ENCODE measurements around the gene FAM174B. TPM values are rescaled to one million over a fixed set of nuclear protein-coding genes. Genes with fewer than 3 reads are reported as not detected.

The FAM174B gene
- total and polyA plus RNA-seq, 2 experiments from 2014 or later, result 17.8 to 34.9 TPM

- no peak for TF ChIP-seq EZH2 (IDR thresholded peaks at IDR 0.05; ENCODE audit: borderline replicate concordance)
- no peak for TF ChIP-seq EZH2phosphoT487 (IDR thresholded peaks at IDR 0.05; ENCODE audit: low read depth, severe bottlenecking, unreplicated experiment)
- TF ChIP-seq, protein P1, sequence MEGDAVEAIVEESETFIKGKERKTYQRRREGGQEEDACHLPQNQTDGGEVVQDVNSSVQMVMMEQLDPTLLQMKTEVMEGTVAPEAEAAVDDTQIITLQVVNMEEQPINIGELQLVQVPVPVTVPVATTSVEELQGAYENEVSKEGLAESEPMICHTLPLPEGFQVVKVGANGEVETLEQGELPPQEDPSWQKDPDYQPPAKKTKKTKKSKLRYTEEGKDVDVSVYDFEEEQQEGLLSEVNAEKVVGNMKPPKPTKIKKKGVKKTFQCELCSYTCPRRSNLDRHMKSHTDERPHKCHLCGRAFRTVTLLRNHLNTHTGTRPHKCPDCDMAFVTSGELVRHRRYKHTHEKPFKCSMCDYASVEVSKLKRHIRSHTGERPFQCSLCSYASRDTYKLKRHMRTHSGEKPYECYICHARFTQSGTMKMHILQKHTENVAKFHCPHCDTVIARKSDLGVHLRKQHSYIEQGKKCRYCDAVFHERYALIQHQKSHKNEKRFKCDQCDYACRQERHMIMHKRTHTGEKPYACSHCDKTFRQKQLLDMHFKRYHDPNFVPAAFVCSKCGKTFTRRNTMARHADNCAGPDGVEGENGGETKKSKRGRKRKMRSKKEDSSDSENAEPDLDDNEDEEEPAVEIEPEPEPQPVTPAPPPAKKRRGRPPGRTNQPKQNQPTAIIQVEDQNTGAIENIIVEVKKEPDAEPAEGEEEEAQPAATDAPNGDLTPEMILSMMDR (IDR thresholded peaks at IDR 0.05; ENCODE audit: poor library complexity), result no peak
- Histone ChIP-seq H2AFZ (no peak overlapping the region), H3K36me3 (replicated peaks; ENCODE audit: insufficient read depth, low read depth) (no peaks in the 10 kb centered on the region), H3K9me3 (ENCODE audit: low read depth) (no peaks in the 10 kb centered on the region), H3K27me3 (no peaks in the 10 kb centered on the region), H3K79me2 (no peaks in the 10 kb centered on the region), H4K20me1 (ENCODE audit: insufficient read depth, poor library complexity, severe bottlenecking) (no peaks in the 10 kb centered on the region), H3K27ac (no peak overlapping the region), H3K4me2 (no peak overlapping the region), H3K4me3 (no peak overlapping the region), H3K4me1 (ENCODE audit: insufficient read depth) (no peaks in the 10 kb centered on the region), H3K9me2 (replicated peaks; ENCODE audit: insufficient read depth) (no peaks in the 10 kb centered on the region)
- 93% methylated on average over 6 of the region's 6 CpGs for WGBS (ENCODE audit: low lambda C conversion rate, missing lambda C conversion rate)
- DNase-seq (ENCODE audit: low spot score), result no peak
Observed at GRCh38 chr15:92597548-92597947, 58.0 kb downstream of the FAM174B start.

DNA sequence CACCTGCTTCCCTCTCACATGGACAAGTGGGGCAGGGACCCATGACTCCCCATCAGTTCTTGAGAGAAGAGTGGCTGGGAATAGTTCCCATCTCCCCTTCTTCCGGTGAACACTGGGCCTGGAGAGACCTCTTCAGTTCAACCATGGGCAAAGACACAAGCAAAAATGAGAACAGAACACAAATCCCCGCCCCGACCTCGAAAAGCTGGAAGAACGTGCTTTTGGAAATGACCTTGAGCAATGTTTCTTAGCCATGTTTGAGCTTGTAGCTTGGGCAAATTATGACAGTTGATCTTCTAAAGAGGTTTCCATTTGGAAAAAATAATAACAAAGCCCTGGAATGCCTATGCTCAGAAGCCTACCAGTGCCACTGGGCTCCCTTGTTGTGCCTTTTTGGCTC is 59.0 kb downstream of the FAM174B start:
- H3K4me3 ChIP-seq, result no peak overlapping the region
- no peaks in the 10 kb centered on the region for H4K20me1 ChIP-seq (ENCODE audit: insufficient read depth, poor library complexity, severe bottlenecking)
- H3K27ac ChIP-seq, result no peak overlapping the region
- DNase-seq (ENCODE audit: low spot score), result no peak
- no peaks in the 10 kb centered on the region for H3K4me1 ChIP-seq (ENCODE audit: insufficient read depth)
- H3K9me2 ChIP-seq (replicated peaks; ENCODE audit: insufficient read depth), result no peaks in the 10 kb centered on the region
- no peaks in the 10 kb centered on the region for H3K79me2 ChIP-seq
- TF ChIP-seq, protein P1 (IDR thresholded peaks at IDR 0.05; ENCODE audit: poor library complexity), result no peak
- TF ChIP-seq EZH2 (IDR thresholded peaks at IDR 0.05; ENCODE audit: borderline replicate concordance) (no peak), EZH2phosphoT487 (IDR thresholded peaks at IDR 0.05; ENCODE audit: low read depth, severe bottlenecking, unreplicated experiment) (no peak)
- no peak overlapping the region for H3K4me2 ChIP-seq
- no peaks in the 10 kb centered on the region for H3K36me3 ChIP-seq (replicated peaks; ENCODE audit: insufficient read depth, low read depth)
- H3K27me3 ChIP-seq, result no peaks in the 10 kb centered on the region
- H2AFZ ChIP-seq, result no peak overlapping the region
- H3K9me3 ChIP-seq (ENCODE audit: low read depth), result no peaks in the 10 kb centered on the region
- WGBS (ENCODE audit: low lambda C conversion rate, missing lambda C conversion rate), result 91% methylated on average over 5 of the region's 5 CpGs

- H4K20me1 ChIP-seq (ENCODE audit: insufficient read depth, poor library complexity, severe bottlenecking), result no peaks in the 10 kb centered on the region
- H3K4me2 ChIP-seq, result no peak overlapping the region
- 92% methylated on average over 19 of the region's 19 CpGs for WGBS (ENCODE audit: low lambda C conversion rate, missing lambda C conversion rate)
- no peaks in the 10 kb centered on the region for H3K79me2 ChIP-seq
- H3K27me3 ChIP-seq, result no peaks in the 10 kb centered on the region
- TF ChIP-seq EZH2phosphoT487 (IDR thresholded peaks at IDR 0.05; ENCODE audit: low read depth, severe bottlenecking, unreplicated experiment), result no peak
- TF ChIP-seq, protein P1 (IDR thresholded peaks at IDR 0.05; ENCODE audit: poor library complexity), result no peak
- H3K27ac ChIP-seq, result no peak overlapping the region
- no peak overlapping the region for H2AFZ ChIP-seq
- no peaks in the 10 kb centered on the region for H3K4me1 ChIP-seq (ENCODE audit: insufficient read depth)
- H3K36me3 ChIP-seq (replicated peaks; ENCODE audit: insufficient read depth, low read depth), result no peaks in the 10 kb centered on the region
- DNase-seq (ENCODE audit: low spot score), result no peak
- H3K9me3 ChIP-seq (ENCODE audit: low read depth), result no peaks in the 10 kb centered on the region
- H3K9me2 ChIP-seq (replicated peaks; ENCODE audit: insufficient read depth), result no peaks in the 10 kb centered on the region
- no peak overlapping the region for H3K4me3 ChIP-seq
Observed at GRCh38 chr15:92595506-92596381, 59.8 kb downstream of the FAM174B start.
